ENCODE results near the gene PLEKHH2. TPM values are rescaled to one million over a fixed set of nuclear protein-coding genes. Genes with fewer than 3 reads are reported as not detected.

The PLEKHH2 gene
- total RNA-seq, 1 experiment from 2014 or later = 3.1 TPM

DNA sequence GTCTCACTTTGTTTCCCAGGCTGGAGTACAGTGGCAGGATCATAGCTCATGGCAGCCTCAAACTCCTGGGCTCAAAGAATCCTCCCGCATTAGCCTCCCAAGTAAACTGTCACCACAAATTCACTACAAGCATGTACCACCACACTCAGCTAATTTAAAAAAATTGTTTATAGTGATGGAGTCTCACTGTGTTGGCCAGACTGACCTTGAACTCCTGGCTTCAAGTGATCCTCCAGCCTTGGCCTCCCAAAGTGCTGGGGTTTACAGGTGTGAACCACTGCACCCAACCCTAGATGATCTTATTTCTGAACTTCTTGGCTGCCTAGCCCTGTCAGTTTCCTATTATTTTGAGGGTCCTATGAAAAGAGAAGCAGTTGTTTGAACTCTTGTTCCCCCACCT, 151.6 kb downstream of the PLEKHH2 start:
- Histone ChIP-seq H3K4me1 (ENCODE audit: insufficient read depth, low read length) (no peaks in the 10 kb centered on the region), H2BK20ac (ENCODE audit: low read depth, low read length, poor library complexity, severe bottlenecking) (no peak overlapping the region), H3K4me2 (ENCODE audit: insufficient read depth, insufficient read length, low read length) (no peak overlapping the region), H2BK15ac (ENCODE audit: low read depth, low read length) (no peak overlapping the region), H3K79me2 (ENCODE audit: insufficient read depth, low read length) (no peaks in the 10 kb centered on the region), H3K4ac (ENCODE audit: low read depth, low read length) (no peak overlapping the region), H3K18ac (ENCODE audit: insufficient read length, low read depth, low read length) (no peak overlapping the region), H4K5ac (ENCODE audit: insufficient read length, low read depth, low read length) (no peak overlapping the region), H2BK120ac (ENCODE audit: low read depth, low read length, poor library complexity, severe bottlenecking) (no peak overlapping the region), H3K27me3 (ENCODE audit: insufficient read depth, low read length) (no peaks in the 10 kb centered on the region), H2BK12ac (ENCODE audit: insufficient read length, low read depth, low read length) (no peak overlapping the region), H3K23me2 (ENCODE audit: insufficient read length, low read depth, low read length, poor library complexity, severe bottlenecking) (no peaks in the 10 kb centered on the region), H4K20me1 (ENCODE audit: control insufficient read depth, insufficient read depth, insufficient read length) (no peaks in the 10 kb centered on the region), H2AFZ (ENCODE audit: low read length) (no peak overlapping the region), H3K14ac (ENCODE audit: insufficient read depth, low read length) (no peak overlapping the region), H3K23ac (ENCODE audit: insufficient read length, low read depth, low read length) (no peak overlapping the region), H3T11ph (ENCODE audit: low read length) (no peak overlapping the region), H4K8ac (replicated peaks; ENCODE audit: insufficient read length, low read depth, low read length) (no peak overlapping the region), H3K56ac (ENCODE audit: insufficient read length, low read depth, low read length) (no peak overlapping the region), H3K9me3 (ENCODE audit: control insufficient read depth, low read depth, low read length) (no peaks in the 10 kb centered on the region), H2AK5ac (ENCODE audit: insufficient read length, low read length) (no peak overlapping the region), H3K27ac (ENCODE audit: insufficient read length, low read depth, low read length) (no peak overlapping the region), H2BK5ac (ENCODE audit: insufficient read length, low read length) (no peak overlapping the region), H4K91ac (ENCODE audit: insufficient read length, low read depth, low read length) (no peak overlapping the region), H3K9ac (ENCODE audit: extremely low read depth, insufficient read length, low read length) (no peak overlapping the region), H3K79me1 (ENCODE audit: insufficient read depth, low read depth, low read length, poor library complexity, severe bottlenecking) (no peaks in the 10 kb centered on the region)
- Mint-ChIP-seq H3K4me3 (no peak overlapping the region), H3K9me3 (no peaks in the 10 kb centered on the region), H3K27ac (0 out of 7 replicates have a peak overlapping the region, but pooled peaks of 1 of the 3 experiments have one; percentile 48), H3K4me1 (no peaks in the 10 kb centered on the region), H3K27me3 (ENCODE audit: low read depth) (no peaks in the 10 kb centered on the region), H3K36me3 (ENCODE audit: insufficient read depth in 1 of 3, low read depth in 3 of 3) (no peaks in the 10 kb centered on the region)
- WGBS (ENCODE audit: extremely low coverage, insufficient read length, low lambda C conversion rate) = no CpG with 5 or more reads among the region's 1 CpG
- no peak for DNase-seq
- TF ChIP-seq, protein P1, sequence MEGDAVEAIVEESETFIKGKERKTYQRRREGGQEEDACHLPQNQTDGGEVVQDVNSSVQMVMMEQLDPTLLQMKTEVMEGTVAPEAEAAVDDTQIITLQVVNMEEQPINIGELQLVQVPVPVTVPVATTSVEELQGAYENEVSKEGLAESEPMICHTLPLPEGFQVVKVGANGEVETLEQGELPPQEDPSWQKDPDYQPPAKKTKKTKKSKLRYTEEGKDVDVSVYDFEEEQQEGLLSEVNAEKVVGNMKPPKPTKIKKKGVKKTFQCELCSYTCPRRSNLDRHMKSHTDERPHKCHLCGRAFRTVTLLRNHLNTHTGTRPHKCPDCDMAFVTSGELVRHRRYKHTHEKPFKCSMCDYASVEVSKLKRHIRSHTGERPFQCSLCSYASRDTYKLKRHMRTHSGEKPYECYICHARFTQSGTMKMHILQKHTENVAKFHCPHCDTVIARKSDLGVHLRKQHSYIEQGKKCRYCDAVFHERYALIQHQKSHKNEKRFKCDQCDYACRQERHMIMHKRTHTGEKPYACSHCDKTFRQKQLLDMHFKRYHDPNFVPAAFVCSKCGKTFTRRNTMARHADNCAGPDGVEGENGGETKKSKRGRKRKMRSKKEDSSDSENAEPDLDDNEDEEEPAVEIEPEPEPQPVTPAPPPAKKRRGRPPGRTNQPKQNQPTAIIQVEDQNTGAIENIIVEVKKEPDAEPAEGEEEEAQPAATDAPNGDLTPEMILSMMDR (conservative IDR thresholded peaks at IDR 0.05) = no peak

All from H9 (cell line).